K562 (cell line): Measurements from ENCODE around the gene CDC123. TPM values are rescaled to one million over a fixed set of nuclear protein-coding genes. Genes with fewer than 3 reads are reported as not detected.

Experiments
- ATAC-seq: fragments of 200-7000 bp; cut with Tn5 transposase; 3 replicates; pipeline ENCODE4 v1.9.1; 2020; ENCODE audit warnings: moderate library complexity
- BruUV-seq: library from RNA; stranded (reverse); fragments of 400-500 nt; replicated peaks from 2 replicates; lab custom pipeline; 2021; lab: Mats Ljungman, UMichigan
- CTCF ChIA-PET: fragments of 300-600 bp; formaldehyde crosslinking; extraction: SDS; loops from one replicate; lab custom pipeline; 2021; ENCODE audit warnings: low intra/inter-chr PET ratio; lab: Yijun Ruan, JAX
- POLR2A ChIA-PET: fragments of 300-600, 350-650 bp; sonication (Branson Sonifier 250); formaldehyde crosslinking; extraction: SDS; loops from one replicate; lab custom pipeline; 2021; ENCODE audit warnings: antibody characterized with exemption, inconsistent platforms; lab: Yijun Ruan, JAX
- DNase-seq, 4 experiments: peaks; one replicate each; pipeline versions ENCODE4 v3.0.0 to v3.0.0-alpha.2; 2011 to 2018; ENCODE audit warnings: low spot score in 3 of 4, mixed read lengths in 3 of 4; ENCODE audit errors: extremely low read depth in 1 of 4
- FAIRE-seq: peaks from 2 replicates; lab custom pipeline; 2011; peaks lifted over from hg19 to GRCh38; lab: Jason Lieb, UNC
- H2AFZ ChIP-seq: 2 replicates; pipeline ENCODE4 v1.6.0; 2011; ENCODE audit warnings: low read depth, low read length, control low read depth, inconsistent platforms
- H3K27ac ChIP-seq: fragments of 200-600 bp; 3 replicates; pipeline ENCODE4 v1.8.0; 2011; ENCODE audit warnings: low read depth, mild to moderate bottlenecking, control low read depth, inconsistent platforms, low read length, moderate library complexity, mixed read lengths; ENCODE audit errors: extremely low read depth
- H3K27me3 ChIP-seq, 2 experiments: fragments of 300-600 bp in 1 of 2; 2 replicates in 1 of 2; 3 replicates in 1 of 2; pipeline versions ENCODE4 v1.6.0 to v1.8.0; 2011; ENCODE audit warnings: inconsistent platforms in 2 of 2, low read length in 2 of 2, mild to moderate bottlenecking in 1 of 2, mixed read lengths in 1 of 2, moderate library complexity in 1 of 2; ENCODE audit not compliant: control insufficient read depth in 2 of 2, insufficient read depth in 2 of 2
- H3K36me3 ChIP-seq: fragments of 300-600 bp; 3 replicates; pipeline ENCODE4 v1.8.0; 2011; ENCODE audit warnings: mild to moderate bottlenecking, low read length, inconsistent platforms; ENCODE audit not compliant: control insufficient read depth, insufficient read depth
- H3K4me1 ChIP-seq, 2 experiments: fragments of 200-600 bp in 1 of 2; replicated peaks in 1 of 2; 2 replicates in 1 of 2; 3 replicates in 1 of 2; pipeline versions ENCODE4 v1.5.1 to v1.8.0; 2011; ENCODE audit warnings: inconsistent platforms in 2 of 2, low read length in 2 of 2, mild to moderate bottlenecking in 1 of 2, mixed read lengths in 1 of 2, moderate library complexity in 1 of 2; ENCODE audit not compliant: control insufficient read depth in 2 of 2, insufficient read depth in 2 of 2
- H3K4me2 ChIP-seq: 2 replicates; pipeline ENCODE4 v1.6.1; 2011; ENCODE audit warnings: low read length, control low read depth, inconsistent platforms, mixed read lengths; ENCODE audit not compliant: insufficient read depth
- H3K4me3 ChIP-seq: fragments of 200-600 bp; sonication (generic), shearing (Covaris generic); 2 replicates; pipeline ENCODE4 v1.5.1; 2016; ENCODE audit warnings: control low read depth, inconsistent platforms
- H3K79me2 ChIP-seq: fragments of 200-600 bp; 3 replicates; pipeline ENCODE4 v1.8.0; 2011; ENCODE audit warnings: low read length, inconsistent platforms; ENCODE audit not compliant: control insufficient read depth, insufficient read depth
- H3K9ac ChIP-seq, 2 experiments: 2 replicates each; pipeline versions ENCODE4 v1.6.0 to v1.6.1; 2011; ENCODE audit warnings: low read depth in 2 of 2, low read length in 2 of 2, control low read depth in 1 of 2, inconsistent platforms in 1 of 2, mild to moderate bottlenecking in 1 of 2, mixed read lengths in 1 of 2; ENCODE audit not compliant: insufficient read depth in 1 of 2
- H3K9me1 ChIP-seq: one replicate; pipeline ENCODE4 v1.6.0; 2011; ENCODE audit warnings: inconsistent platforms, mild to moderate bottlenecking, low read length, moderate library complexity; ENCODE audit not compliant: control insufficient read depth, insufficient read depth
- H3K9me3 ChIP-seq: replicated peaks from 2 replicates; pipeline ENCODE4 v1.5.1; 2011; ENCODE audit warnings: low read depth, low read length, inconsistent platforms; ENCODE audit not compliant: control insufficient read depth, insufficient read depth
- H4K20me1 ChIP-seq: replicated peaks from 2 replicates; pipeline ENCODE4 v1.6.1; 2011; ENCODE audit warnings: low read length, inconsistent platforms, mixed read lengths; ENCODE audit not compliant: control insufficient read depth, insufficient read depth
- CBX1 ChIP-seq: sonication (generic); IDR thresholded peaks from 2 replicates; pipeline ENCODE4 v1.6.1; 2016; ENCODE audit warnings: antibody characterized with exemption, low read depth, mild to moderate bottlenecking
- CEBPZ ChIP-seq: fragments of 150-350 bp; IDR thresholded peaks from 2 replicates; pipeline ENCODE4 v1.6.1; 2014; ENCODE audit warnings: low read depth, mild to moderate bottlenecking, low read length, borderline replicate concordance
- CREB3L1 ChIP-seq: fragments of 450-650 bp; IDR thresholded peaks from 2 replicates; pipeline ENCODE4 v1.6.1; 2014; ENCODE audit warnings: low read depth, mild to moderate bottlenecking, moderate library complexity, borderline replicate concordance
- E4F1 ChIP-seq: fragments of 250-450 bp; sonication (Bioruptor Pico); IDR thresholded peaks from 2 replicates; pipeline ENCODE4 v1.5.0; 2021; ENCODE audit warnings: mild to moderate bottlenecking, borderline replicate concordance
- ESRRA ChIP-seq: fragments of 450-650 bp; IDR thresholded peaks from 2 replicates; pipeline ENCODE4 v1.6.1; 2014; ENCODE audit warnings: low read depth, mild to moderate bottlenecking, moderate library complexity, borderline replicate concordance
- KLF16 ChIP-seq: IDR thresholded peaks from 2 replicates; pipeline ENCODE4 v1.6.1; 2016; ENCODE audit warnings: antibody characterized with exemption
- RBM17 ChIP-seq: fragments of 200-400 bp; formaldehyde crosslinking; IDR thresholded peaks from 2 replicates; pipeline ENCODE4 v1.6.1; 2017; ENCODE audit warnings: low read depth, mild to moderate bottlenecking, low read length, borderline replicate concordance
- TFAP4 ChIP-seq: sonication (generic); formaldehyde crosslinking; IDR thresholded peaks from 2 replicates; pipeline ENCODE4 v1.8.0; 2022; ENCODE audit warnings: missing genetic modification reagents, mild to moderate bottlenecking, moderate library complexity, borderline replicate concordance
- YY1 ChIP-seq, 3 experiments: IDR thresholded peaks; 2 replicates each; pipeline ENCODE4 v1.6.1; 2011; ENCODE audit warnings: low read length in 2 of 3, mild to moderate bottlenecking in 2 of 3, moderate library complexity in 2 of 3, borderline replicate concordance in 1 of 3, control low read depth in 1 of 3, low read depth in 1 of 3; ENCODE audit not compliant: insufficient read depth in 3 of 3, insufficient replicate concordance in 2 of 3, control insufficient read depth in 1 of 3, insufficient read length in 1 of 3; ENCODE audit errors: extremely low read depth in 1 of 3
- ZKSCAN8 ChIP-seq: fragments of 200-800 bp; sonication (Bioruptor generic); IDR thresholded peaks from 2 replicates; pipeline ENCODE4 v1.6.1; 2016; ENCODE audit warnings: missing genetic modification characterization, missing compliant biosample characterization
- ZNF12 ChIP-seq: sonication (generic); formaldehyde crosslinking; IDR thresholded peaks from 2 replicates; pipeline ENCODE4 v1.4.0; 2020; ENCODE audit warnings: mild to moderate bottlenecking, missing genetic modification reagents
- WGBS: fragments of 100-300 bp; shearing (Covaris generic); methylation state at CpG from one replicate; pipeline ENCODE4 v1.1.6; 2016; ENCODE audit warnings: low coverage, mixed read lengths; ENCODE audit not compliant: insufficient coverage; ENCODE audit errors: missing lambda C conversion rate; 5-methylcytosine and 5-hydroxymethylcytosine counted together
- in situ Hi-C: fragments of 300-500 bp; cut with MboI; formaldehyde crosslinking; loops from 4 replicates; pipeline ENCODE4 v1.15.0; 2018; ENCODE audit warnings: inconsistent platforms, mixed read lengths
- intact Hi-C: fragments of 100-400 bp; cut with micrococcal nuclease; formaldehyde crosslinking; loops from 2 replicates; pipeline ENCODE4 v1.14.2; 2022
- polyA plus RNA-seq, 8 experiments: library from polyadenylated mRNA; depleted of rRNA in 4 of 8; stranded (reverse) in 5 of 8; unstranded in 3 of 8; fragments of >200 nt; fragmentation: Nextera tagmentation in 2 of 8; fragmentation: Illumina TruSeq in 1 of 8; extraction: Ambion mirVana in 2 of 8; extraction: Trizol in 1 of 8; gene quantifications; 2 replicates each; pipeline versions ENCODE4 v1.2.1 to v1.2.3, GENCODE V29; 2011 to 2014; ENCODE audit warnings: inconsistent platforms in 1 of 8, missing spikeins in 1 of 8
- total RNA-seq, 7 experiments: library from RNA; depleted of rRNA in 6 of 7; stranded (reverse); fragments of >200 nt in 6 of 7; fragmentation: Illumina TruSeq in 2 of 7; extraction: Trizol in 2 of 7; gene quantifications; 2 replicates each; pipeline versions ENCODE4 v1.2.1 to v1.2.3, GENCODE V29; 2011 to 2021; ENCODE audit warnings: low replicate concordance in 1 of 7

The CDC123 gene
- total and polyA plus RNA-seq, 9 of the 15 experiments (the other 6 are each of a cell fraction or from before 2014, with no cell fraction given) = 137 to 288 (median 175) TPM

GRCh38 chr10:12205082-12205481 lies 9.1 kb downstream of the CDC123 start (continued):
- TF ChIP-seq E4F1 (CRISPR knock-in tag) (no peak), ZNF12 (CRISPR knock-in tag) (no peak), RBM17 (no peak), YY1 (IDR thresholded peaks at IDR 0.05; ENCODE audit: borderline replicate concordance in 1 of 3, control insufficient read depth in 1 of 3, extremely low read depth in 1 of 3, insufficient read depth in 3 of 3, insufficient read length in 1 of 3, insufficient replicate concordance in 2 of 3, low read depth in 1 of 3, low read length in 2 of 3) (no peak)
- TF ChIP-seq, all 486 proteins: peak for 0

- 63% methylated on average over 3 of the region's 3 CpGs for WGBS
- H3K79me2 ChIP-seq = peaks cover 44% of the 10 kb centered on the region; the same call in 2 of the 3 replicates
- DNase-seq = no peak
- CTCF ChIA-PET = interaction anchor here (0.6 kb wide), 1 partner anchor 523 kb away, joined by 3 read pairs; no protein-coding TSS in a partner anchor
- H3K9ac ChIP-seq = no peak overlapping the region
- ATAC-seq = no peak
- no peak overlapping the region for H3K4me2 ChIP-seq
- H3K27ac ChIP-seq = no peak overlapping the region
- H3K9me3 ChIP-seq = no peaks in the 10 kb centered on the region
- no peak overlapping the region for H3K4me3 ChIP-seq
- H3K36me3 ChIP-seq = peaks cover 73% of the 10 kb centered on the region
- no peak for TF ChIP-seq CBX1
- TF ChIP-seq ESRRA = no peak
- no peak for TF ChIP-seq TFAP4 (CRISPR knock-in tag)
- no peak for TF ChIP-seq CEBPZ
- no peak for TF ChIP-seq KLF16
- no peak for TF ChIP-seq CREB3L1
- TF ChIP-seq ZKSCAN8 (CRISPR knock-in tag) = no peak
- TF ChIP-seq, all 486 proteins: peak for 0
- no peaks in the 10 kb centered on the region for H4K20me1 ChIP-seq
- intact Hi-C loops = no loop called here
- H2AFZ ChIP-seq = no peak overlapping the region
- no peaks in the 10 kb centered on the region for H3K27me3 ChIP-seq
- peaks cover 0 to 10% of the 10 kb centered on the region in 2 experiments; a peak in 3 of 5 replicates for H3K4me1 ChIP-seq
- FAIRE-seq = no peak
- H3K9me1 ChIP-seq = no peaks in the 10 kb centered on the region
- in situ Hi-C loops = no loop called here
- BruUV-seq = no TSS peak
- POLR2A ChIA-PET = interaction anchor here (0.6 kb wide), 1 partner anchor 11 kb away, joined by 3 read pairs; the partner anchor contains the start of genes CDC123 and NUDT5
Observed at GRCh38 chr10:12207114-12207513, 11.1 kb downstream of the CDC123 start.
